Measurements from ENCODE around the gene LRCOL1. TPM values are rescaled to one million over a fixed set of nuclear protein-coding genes. Genes with fewer than 3 reads are reported as not detected.

LRCOL1 gene
- total RNA-seq, 1 donor from 2014 or later, result 6.6 TPM

DNA sequence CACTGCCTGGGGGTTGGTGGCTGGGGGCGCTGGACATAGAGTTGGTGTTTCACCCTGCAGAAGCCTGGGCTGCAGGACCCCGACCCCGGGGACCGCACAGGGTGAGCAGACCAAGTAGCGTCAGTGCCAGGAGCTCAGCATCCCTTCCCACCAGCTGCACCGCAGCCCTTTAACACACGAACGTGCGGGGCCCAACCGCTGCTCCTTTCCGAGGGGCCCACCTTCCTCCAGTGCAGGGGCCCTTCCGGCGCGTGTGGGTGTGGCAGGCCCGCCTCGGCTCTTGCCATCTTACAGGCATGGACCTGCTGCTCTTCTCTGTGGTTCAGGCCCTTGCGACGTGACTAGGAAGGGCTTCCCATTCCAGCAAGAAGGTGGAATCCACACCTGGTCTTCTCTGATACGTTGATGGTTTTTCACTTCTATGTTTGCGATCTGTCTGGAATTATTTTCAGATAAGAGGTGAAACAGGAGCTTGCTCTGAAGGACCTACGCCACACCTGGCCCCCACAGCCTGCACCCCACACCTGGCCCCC is 47.8 kb downstream of the LRCOL1 start:
- no peak for DNase-seq

GRCh38 chr12:132561427-132562156 is 48.8 kb downstream of the LRCOL1 start:
- peak; percentile 32 for DNase-seq

- peak; percentile 86 for DNase-seq
Measured at GRCh38 chr12:132560614-132561426, 49.6 kb downstream of the LRCOL1 start.

GRCh38 chr12:132560364-132560613 is 50.1 kb downstream of the LRCOL1 start:
- no peak for DNase-seq

DNA sequence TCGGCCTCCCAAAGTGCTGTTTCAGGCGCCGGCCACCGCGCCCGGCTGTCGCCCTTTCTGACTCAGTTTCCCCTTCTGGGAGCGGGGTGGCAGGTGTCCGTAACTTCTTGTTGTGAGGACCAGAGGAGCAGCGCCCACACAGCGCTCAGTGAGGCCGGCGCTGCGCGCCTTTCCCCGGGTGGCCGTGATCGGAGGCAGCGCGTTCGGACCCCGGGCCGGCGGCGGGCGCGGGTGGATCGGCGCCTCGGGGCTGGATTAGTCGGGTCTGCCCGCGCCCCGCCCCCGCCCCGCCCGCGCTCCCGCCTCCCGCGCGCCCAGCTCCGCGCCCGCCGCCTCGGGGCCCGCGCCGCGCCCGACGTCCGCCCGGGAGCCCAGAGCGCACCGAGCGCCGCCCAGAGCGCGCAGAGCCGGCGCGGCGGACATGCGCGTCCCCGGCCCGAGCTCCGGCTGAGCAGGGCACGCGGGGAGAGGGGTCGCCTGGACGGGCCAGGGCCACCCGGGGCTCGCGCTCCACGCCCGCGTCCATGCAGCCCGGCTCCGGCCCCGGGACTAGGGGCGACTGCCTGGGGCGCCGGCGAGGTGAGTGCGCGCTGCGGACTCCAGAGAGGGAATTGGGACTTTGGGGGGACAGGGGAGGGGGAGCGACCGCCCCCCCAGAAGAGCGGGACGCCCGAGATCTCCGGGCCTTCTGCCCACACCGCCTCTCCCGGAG is 50.6 kb downstream of the LRCOL1 start:
- DNase-seq, result peak; percentile 71

GRCh38 chr12:132558861-132559623 is 51.3 kb downstream of the LRCOL1 start:
- DNase-seq, result no peak

DNA sequence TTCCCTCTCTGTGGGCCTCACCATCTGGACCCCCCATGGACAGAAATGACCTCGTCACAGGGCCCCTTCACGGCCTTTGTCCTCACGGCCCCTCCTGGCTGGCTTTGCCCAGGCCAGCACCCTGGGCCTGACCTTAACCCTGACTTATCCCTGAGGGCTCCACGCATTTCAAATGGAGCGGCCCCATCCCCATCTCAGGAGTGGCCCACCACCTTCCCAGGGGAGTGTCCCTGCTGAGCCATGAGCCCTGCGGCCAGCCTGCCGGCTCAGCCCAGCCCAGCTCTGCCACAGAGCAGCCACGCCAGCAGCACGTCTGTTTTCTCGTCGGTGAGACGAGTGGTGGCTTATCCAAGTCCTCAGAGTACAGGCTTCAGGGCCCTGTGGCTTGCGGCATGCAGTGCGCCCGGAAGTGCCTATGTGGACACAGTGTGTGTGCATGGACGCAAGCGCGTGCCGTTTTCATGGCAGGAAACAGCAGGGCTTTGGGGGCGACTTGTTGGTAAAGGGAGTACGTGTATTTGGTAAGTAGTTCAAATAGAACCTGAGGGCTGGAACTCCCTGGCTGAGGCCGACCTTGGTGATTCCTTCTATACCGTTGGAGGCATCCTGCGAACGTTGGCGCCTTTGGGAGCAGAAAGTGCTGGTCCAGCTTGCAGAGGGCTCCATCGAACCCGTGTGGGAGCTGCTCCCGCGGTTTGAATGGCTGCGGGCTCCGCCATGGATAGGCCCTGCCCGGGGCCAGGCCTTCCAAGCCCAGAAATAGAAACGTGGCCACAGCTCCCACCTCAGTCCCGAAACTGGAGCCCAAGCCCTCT is 52.1 kb downstream of the LRCOL1 start:
- DNase-seq, result no peak

DNA sequence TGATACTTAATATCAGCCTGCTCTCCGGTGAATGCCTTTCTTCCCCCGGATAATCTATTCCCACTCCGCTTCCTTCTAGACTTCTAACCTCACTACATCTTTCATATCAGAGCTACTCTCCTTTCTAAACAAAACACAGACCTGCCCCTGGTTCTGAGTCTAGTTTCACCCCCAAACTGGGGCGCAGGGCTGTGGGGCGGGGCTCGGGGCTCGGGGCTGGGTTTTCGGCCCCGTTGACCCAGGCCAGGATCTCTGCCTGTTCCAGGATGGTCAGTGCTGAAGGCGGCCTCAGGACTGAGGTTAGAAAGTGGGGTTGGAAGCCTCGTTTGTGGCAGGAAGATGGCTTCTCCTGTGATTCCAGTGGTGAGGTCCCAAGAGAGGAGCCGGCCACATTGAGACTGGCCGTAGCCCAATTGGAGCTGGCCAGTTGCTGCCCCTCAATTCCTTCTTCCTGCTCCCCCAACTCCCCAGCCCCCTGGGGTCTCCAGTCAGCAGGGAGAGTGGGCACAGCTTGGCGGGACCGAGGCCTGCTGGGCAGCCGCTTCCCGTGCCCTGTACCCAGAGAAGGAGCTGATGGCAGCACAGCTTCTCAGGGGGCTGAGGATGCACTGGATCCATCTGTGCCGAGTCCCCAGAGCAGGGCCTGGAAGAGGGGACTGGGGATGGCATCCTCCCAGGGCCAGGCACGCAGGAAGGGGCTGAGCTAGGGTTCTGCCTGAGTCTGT is 52.9 kb downstream of the LRCOL1 start:
- no peak for DNase-seq

- DNase-seq, result no peak
Measured at GRCh38 chr12:132556801-132557200, 53.6 kb downstream of the LRCOL1 start.

DNA sequence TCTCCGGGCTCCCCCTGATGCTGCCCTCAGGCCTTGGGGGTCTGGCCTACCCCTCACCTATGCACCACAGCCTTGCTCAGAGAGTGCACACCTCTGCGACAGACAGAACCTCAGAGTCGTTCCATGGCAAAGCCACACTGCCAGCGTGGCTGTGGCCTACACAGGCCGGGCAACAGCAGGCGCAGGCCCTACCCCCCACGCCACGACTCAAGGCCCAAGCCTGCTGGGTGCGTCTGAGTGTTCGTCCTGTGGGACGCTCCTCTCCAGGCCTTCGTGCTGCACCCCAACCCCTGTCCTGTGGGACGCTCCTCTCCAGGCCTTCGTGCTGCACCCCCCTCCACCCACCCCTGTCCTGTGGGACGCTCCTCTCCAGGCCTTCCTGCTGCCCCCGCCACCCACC is 54.2 kb downstream of the LRCOL1 start:
- no peak for DNase-seq

GRCh38 chr12:132555686-132556085 is 54.7 kb downstream of the LRCOL1 start:
- no peak for DNase-seq

DNA sequence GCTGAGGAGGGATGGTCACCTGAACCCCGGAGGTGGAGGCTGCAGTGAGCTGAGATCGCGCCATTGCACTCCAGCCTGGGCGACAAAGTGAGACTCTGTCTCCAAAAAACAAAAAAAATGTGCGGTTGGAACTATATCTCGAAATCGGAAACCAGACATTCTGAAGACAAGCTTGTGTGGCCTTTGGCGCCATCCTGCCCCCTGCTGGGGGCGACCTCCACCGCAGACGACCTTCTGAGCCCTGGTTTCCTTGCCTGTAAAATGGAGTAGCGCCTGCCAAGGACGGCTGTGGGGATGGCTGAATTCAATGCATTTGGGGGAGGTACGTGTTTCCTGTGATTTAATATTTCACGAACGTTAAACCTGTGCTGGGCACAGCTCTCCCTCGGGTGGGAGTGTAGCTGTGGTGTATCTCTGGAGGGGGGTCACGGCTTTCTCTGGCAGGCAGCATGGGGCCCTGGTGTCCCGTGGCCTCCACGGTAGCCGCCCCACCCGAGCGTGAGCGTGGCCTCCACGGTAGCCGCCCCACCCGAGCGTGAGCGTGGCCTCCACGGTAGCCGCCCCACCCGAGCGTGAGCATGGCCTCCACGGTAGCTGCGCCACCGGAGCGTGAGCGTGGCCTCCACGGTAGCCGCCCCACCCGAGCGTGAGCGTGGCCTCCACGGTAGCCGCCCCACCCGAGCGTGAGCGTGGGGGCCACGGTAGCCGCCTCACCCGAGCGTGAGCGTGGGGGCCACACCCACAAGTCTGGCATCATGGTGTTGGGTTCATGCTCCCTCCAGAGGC is 55.3 kb downstream of the LRCOL1 start:
- peak; percentile 46 for DNase-seq

Other genes starting within 250 kb of the LRCOL1 start
- 4.4 and 4.8 TPM in 2 replicates for gene FBRSL1, start 120.4 kb downstream of the LRCOL1 start, total RNA-seq
- gene P2RX2, start 8.2 kb upstream of the LRCOL1 start, total RNA-seq, result 0.17 TPM in 1 of 2 replicates, not detected in the other
- gene POLE, start 76.8 kb upstream of the LRCOL1 start, total RNA-seq, result 32.5 and 39.7 TPM in 2 replicates
- 27.3 and 34.4 TPM in 2 replicates for gene PXMP2, start 77.0 kb upstream of the LRCOL1 start, total RNA-seq
- gene PGAM5, start 100.3 kb upstream of the LRCOL1 start, total RNA-seq, result 63.3 and 73.5 TPM in 2 replicates
- gene ANKLE2, start 151.2 kb upstream of the LRCOL1 start, total RNA-seq, result 51.6 and 61.6 TPM in 2 replicates
- 101 and 139 TPM in 2 replicates for gene GOLGA3, start 218.3 kb upstream of the LRCOL1 start, total RNA-seq